ENCODE data around the gene FHDC1. TPM values are rescaled to one million over a fixed set of nuclear protein-coding genes. Genes with fewer than 3 reads are reported as not detected.

FHDC1 gene
- total RNA-seq, 1 experiment from 2014 or later, result 0.21 TPM

GRCh38 chr4:152957437-152958171 is 21.5 kb downstream of the FHDC1 start:
- Histone ChIP-seq H3K4me1 (ENCODE audit: control insufficient read depth, insufficient read depth, low read length) (no peaks in the 10 kb centered on the region), H3K27me3 (ENCODE audit: control insufficient read depth, insufficient read depth, low read length) (no peaks in the 10 kb centered on the region), H3K27ac (ENCODE audit: low read length) (no peak overlapping the region), H3K9me3 (ENCODE audit: control insufficient read depth, insufficient read depth, low read depth, low read length) (no peaks in the 10 kb centered on the region), H3K36me3 (ENCODE audit: control insufficient read depth, insufficient read depth, low read length) (no peaks in the 10 kb centered on the region), H3K4me3 (ENCODE audit: low read depth in 2 of 2, low read length in 2 of 2) (no peak overlapping the region)
- intact Hi-C loops (cut with micrococcal nuclease; ENCODE audit: unreplicated experiment) (no loop called here), in situ Hi-C loops (cut with HindIII; ENCODE audit: low pct_unique_long_range_greater_than_20kb, low sequenced_read_pairs) (no loop called here)
- ChIA-PET CTCF (no interaction called here), POLR2A (no interaction called here)
- BruUV-seq (replicated peaks), result no TSS peak
- no peak for ATAC-seq
- DNase-seq (ENCODE audit: low read depth, low spot score), result no peak
- TF ChIP-seq POLR2AphosphoS5 (IDR thresholded peaks at IDR 0.05; ENCODE audit: low read depth, low read length), result no peak
- no peak for TF ChIP-seq CTCF (IDR thresholded peaks at IDR 0.05)
- TF ChIP-seq REST (IDR thresholded peaks at IDR 0.05; ENCODE audit: insufficient read depth in 1 of 2, low read depth in 2 of 2, low read length in 1 of 2), result no peak
- no peak for TF ChIP-seq SIN3A (IDR thresholded peaks at IDR 0.05; ENCODE audit: borderline replicate concordance, insufficient read depth, low read depth, low read length)
- no peak for TF ChIP-seq TCF7L2 (IDR thresholded peaks at IDR 0.05; ENCODE audit: low read depth, low read length)

DNA sequence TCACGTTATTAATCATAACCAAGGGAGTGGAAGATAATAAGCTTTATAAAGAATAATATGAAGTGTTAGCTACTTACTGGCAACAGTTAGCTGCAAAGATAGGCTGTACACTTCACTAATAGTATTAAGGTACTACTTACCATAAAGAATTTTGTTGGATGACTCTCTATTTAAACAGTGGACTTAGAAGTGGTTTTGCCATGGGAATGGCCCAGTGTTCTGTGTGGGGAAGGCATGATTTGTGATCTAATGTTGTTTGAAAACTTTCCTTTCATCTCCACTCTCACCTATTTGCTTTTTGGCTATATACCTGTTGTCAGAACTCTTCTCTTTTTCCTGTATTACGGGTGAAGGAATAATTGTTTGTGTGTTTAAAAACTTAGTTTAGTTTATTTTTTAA is 23.0 kb downstream of the FHDC1 start:
- no peaks in the 10 kb centered on the region for H3K36me3 ChIP-seq (ENCODE audit: control insufficient read depth, insufficient read depth, low read length)
- CTCF ChIA-PET, result no interaction called here
- POLR2A ChIA-PET, result no interaction called here
- H3K4me1 ChIP-seq (ENCODE audit: control insufficient read depth, insufficient read depth, low read length), result no peaks in the 10 kb centered on the region
- no peaks in the 10 kb centered on the region for H3K9me3 ChIP-seq (ENCODE audit: control insufficient read depth, insufficient read depth, low read depth, low read length)
- no peak for ATAC-seq
- no TSS peak for BruUV-seq (replicated peaks)
- H3K27ac ChIP-seq (ENCODE audit: low read length), result no peak overlapping the region
- no peaks in the 10 kb centered on the region for H3K27me3 ChIP-seq (ENCODE audit: control insufficient read depth, insufficient read depth, low read length)
- intact Hi-C loops (cut with micrococcal nuclease; ENCODE audit: unreplicated experiment), result no loop called here
- TF ChIP-seq CTCF (IDR thresholded peaks at IDR 0.05), result no peak
- no peak for TF ChIP-seq POLR2AphosphoS5 (IDR thresholded peaks at IDR 0.05; ENCODE audit: low read depth, low read length)
- TF ChIP-seq SIN3A (IDR thresholded peaks at IDR 0.05; ENCODE audit: borderline replicate concordance, insufficient read depth, low read depth, low read length), result no peak
- TF ChIP-seq REST (IDR thresholded peaks at IDR 0.05; ENCODE audit: insufficient read depth in 1 of 2, low read depth in 2 of 2, low read length in 1 of 2), result no peak
- TF ChIP-seq TCF7L2 (IDR thresholded peaks at IDR 0.05; ENCODE audit: low read depth, low read length), result no peak
- in situ Hi-C loops (cut with HindIII; ENCODE audit: low pct_unique_long_range_greater_than_20kb, low sequenced_read_pairs), result no loop called here
- no peak overlapping the region for H3K4me3 ChIP-seq (ENCODE audit: low read depth in 2 of 2, low read length in 2 of 2)
- no peak for DNase-seq (ENCODE audit: low read depth, low spot score)
